ENCODE measurements around the gene MRPS18A. TPM values are rescaled to one million over a fixed set of nuclear protein-coding genes. Genes with fewer than 3 reads are reported as not detected.
"Not testable (repeated sequence)": the region's sequence is repeated elsewhere in the genome, so short reads cannot be mapped to it uniquely, and the experiment has no call there.

The MRPS18A gene
- polyA plus RNA-seq, 4 donors = 45.0 to 54.1 (median 48.1) TPM

DNA sequence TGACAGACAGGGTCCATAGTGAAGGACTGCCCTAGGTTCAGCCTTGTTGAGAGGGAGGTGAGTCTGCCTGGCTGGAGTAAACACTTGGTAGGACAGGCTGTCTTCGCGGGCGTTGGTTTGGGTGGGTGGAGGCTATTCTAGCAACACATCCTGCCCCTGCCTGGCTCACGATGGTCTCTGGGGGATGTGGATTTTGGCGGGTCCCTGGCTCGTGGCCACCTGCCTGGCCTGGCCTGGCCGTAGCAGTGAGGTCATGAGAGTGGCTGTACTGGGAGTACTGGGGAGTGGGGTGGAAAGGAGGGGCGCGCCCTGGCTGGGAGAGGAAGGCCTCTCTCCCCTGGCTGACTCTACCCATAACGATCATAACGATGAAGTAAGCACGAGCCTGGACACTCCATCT lies 30.2 kb upstream of the MRPS18A start:
- no peak for DNase-seq (ENCODE audit: low read depth in 4 of 4, low spot score in 3 of 4)

DNA sequence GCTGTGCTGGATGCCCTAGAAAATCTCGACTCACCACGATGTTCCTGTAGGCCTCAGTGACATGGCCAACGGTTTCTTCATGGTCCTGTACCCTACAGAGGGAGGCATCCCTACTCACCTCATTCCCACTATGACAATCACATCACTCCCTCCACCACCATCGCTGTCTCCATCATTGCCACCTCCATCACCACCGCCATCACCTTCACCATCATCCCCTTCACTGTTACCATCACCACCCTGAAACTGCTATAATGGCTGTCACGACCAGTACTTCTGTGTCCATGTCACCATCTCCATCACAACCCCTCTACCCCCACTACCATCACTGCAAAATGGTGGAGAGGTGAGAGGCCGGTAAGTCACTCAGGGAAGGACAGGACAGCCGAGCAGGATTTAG lies 29.8 kb upstream of the MRPS18A start:
- DNase-seq (ENCODE audit: low read depth in 4 of 4, low spot score in 3 of 4) = no peak

DNA sequence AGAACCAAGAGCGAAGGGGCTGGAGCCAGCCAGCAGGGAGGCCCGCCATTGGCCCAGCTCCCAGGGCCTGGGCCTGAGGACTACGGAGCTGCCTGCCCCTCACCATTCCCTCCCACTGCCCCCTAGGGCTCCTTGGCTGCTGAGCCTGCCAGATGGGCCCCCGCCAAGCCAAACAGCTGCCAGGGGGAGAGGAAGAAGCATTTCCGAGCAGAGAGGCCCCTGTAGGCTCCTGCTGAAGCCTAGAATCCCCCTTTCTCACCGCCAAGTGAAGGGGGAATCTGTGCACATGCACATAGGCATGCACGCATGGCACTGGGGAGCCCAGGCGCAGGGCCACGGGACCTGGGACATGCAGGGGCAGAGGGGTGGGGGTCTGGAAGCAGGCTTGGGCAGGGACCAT lies 28.5 kb upstream of the MRPS18A start:
- DNase-seq (ENCODE audit: low read depth in 4 of 4, low spot score in 3 of 4) = no peak

DNA sequence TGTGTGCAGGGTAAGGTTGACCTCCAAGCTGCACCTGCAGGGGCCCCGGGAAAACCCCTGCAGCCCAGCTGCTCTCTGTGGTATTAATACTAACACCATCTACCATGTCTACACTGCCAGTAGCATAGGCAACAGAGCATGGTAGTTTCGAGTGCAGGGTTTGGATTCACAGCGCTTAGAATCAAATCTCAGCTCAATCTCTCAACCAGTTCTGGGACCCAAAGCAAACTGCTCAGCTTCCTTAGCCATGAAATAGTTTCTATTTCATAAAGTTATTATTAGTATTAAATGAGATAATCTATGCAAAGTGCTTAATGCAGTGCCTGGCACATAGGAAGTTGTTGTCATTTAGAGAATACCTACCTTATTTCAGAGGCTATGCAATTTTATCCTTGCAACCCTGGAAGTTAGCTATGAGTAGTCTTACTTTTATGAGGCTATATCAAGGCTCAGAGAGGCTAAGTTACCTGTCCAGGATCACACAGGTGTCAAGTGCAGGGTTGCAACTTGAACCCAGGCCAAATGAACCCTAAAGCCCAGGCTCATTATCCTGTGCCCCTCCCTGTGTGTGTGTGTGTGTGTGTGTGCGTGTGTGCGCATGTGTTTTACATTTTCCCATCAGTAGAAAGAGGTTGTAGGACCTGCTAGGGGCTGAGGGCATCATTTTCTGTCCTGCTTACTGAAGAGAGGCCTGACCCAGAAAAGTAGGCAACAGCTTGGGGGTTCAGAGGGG lies 27.6 kb upstream of the MRPS18A start:
- no peak for DNase-seq (ENCODE audit: low read depth in 4 of 4, low spot score in 3 of 4)

DNA sequence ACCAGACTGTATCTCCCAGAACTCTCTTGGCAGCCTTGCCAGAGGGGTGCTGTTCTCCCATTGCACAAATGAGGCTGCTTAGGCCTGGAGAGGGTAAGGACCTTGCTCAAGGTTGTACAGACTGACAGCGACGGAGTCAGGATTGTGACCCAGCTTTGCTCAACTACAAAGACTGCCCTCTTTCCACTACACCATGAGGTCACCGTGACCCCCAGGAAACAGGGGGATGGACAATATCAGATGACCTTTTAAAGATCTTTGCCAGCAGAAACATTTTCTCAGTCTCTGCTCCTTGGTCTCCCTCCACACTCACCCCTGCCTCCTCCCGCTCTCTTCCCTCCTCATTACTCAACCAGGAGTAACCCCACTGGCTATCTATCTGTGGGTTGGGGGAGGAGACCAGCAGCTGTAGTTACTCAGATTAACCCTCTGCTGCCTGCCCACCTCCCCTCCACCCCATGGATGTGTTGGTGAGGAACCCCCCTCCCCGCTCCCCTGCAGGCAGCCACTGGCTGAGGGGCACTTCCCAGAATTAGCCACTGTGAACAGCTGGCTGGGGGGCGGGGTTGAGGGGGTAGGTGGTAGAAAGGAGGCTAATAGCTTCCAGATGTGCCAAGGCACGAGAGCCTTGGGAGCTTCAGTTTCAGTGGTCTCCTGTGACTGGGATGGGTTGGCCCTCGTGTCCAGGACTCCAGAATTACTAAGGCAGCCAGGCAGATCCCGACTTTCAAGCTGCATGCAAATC lies 26.9 kb upstream of the MRPS18A start:
- no peak for DNase-seq (ENCODE audit: low read depth in 4 of 4, low spot score in 3 of 4)

DNA sequence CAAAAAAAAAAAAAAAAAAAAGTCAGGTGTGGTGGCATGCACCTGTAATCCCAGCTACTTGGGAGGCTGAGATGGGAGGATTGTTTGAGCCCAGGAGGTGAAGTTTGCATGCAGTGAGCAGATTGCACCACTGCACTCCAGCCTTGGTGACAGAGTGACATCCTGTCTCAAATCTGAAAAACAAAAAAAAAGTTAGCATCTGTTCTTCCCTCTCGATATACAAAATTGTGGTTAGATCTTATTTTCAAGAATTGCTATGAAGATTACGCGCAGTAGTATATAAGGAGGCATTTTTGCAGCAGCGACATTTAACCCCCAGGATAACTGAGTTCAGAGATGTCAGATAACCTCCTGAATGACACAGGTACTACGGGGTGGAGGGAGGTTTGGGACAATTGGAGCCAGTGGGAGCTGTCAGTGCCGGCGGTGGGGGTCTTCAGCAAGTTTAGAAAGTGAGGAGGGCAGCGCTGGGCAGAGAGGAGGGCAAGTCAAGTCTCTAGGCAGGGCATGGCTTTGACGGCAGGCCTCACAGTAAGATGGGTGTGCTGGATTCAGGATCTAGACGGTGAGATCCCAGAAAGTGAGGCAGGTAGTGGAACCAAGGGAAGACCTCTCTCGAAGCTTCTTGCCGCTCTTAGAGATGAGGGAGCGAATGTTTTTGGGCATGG lies 26.2 kb upstream of the MRPS18A start:
- DNase-seq (ENCODE audit: low read depth in 4 of 4, low spot score in 3 of 4) = no peak

DNA sequence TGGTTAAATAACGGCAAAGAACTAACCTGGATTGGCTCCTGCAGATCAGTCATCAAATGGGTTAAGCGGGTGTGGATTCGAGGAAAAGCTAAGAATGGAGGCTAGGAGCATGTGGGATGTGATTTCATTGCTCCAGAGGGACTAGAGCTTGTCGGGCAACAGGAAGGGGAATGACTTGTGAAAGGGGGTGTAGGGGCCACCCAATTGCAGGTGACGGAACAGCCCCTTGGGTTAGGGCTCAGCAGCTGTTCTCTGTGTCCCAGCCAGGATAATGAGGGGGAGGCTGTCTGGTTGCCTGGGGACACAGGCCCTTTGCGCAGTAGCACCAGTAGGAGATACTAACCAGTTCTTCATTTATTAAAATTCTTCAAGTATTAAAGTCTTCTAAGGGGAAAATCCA lies 25.0 kb upstream of the MRPS18A start:
- no peak for DNase-seq (ENCODE audit: low read depth in 4 of 4, low spot score in 3 of 4)

DNA sequence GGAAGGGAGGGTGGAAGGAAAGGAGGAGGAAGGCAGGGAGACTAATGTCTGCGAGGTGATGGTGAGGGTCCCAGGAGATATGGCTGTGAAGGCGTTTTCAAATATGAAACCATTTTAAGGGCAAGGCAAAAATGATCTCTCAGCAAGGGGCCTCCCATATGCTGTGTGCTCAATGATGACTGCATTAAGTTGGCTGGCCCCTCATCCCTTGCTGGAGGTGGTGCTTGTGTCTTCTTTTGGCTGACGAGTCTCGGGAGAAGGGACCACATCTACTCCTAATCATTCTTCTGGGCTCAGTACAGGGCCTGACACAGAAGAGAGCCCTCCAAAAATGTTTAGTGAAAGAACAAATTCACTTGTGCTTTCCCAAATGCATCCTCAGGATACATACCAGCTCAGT lies 23.0 kb upstream of the MRPS18A start:
- no peak for DNase-seq (ENCODE audit: low read depth in 4 of 4, low spot score in 3 of 4)

DNA sequence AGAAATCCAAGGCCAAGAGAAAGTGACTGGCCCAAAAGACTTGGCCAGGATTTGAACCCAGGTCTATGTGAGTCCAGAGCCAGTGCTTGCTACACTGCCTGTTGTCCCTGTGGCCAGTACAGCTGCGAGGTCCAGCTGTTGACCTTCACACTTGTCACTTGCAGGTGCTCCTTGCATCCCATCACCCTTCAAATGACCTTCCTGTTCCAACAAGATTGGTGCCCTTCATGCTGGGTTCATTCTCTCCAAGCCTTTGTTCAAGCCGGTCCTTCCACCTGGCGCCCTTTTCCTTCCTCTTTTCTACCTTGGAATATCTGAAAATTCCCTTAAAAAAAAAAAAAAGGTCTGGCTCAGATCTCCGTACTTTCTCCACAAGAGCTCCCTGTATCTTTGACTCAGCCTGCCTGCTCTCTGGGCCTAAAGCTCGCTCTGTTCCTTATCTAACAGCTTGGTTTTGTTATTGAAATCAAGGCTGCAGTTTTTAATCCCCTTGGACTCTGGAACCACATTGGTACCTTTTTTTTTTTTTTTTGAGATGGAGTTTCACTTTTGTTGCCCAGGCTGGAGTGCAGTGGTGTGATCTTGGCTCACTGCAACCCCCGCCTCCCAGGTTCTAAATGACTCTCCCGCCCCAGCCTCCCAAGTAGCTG lies 22.2 kb upstream of the MRPS18A start:
- no peak for DNase-seq (ENCODE audit: low read depth in 4 of 4, low spot score in 3 of 4)

DNA sequence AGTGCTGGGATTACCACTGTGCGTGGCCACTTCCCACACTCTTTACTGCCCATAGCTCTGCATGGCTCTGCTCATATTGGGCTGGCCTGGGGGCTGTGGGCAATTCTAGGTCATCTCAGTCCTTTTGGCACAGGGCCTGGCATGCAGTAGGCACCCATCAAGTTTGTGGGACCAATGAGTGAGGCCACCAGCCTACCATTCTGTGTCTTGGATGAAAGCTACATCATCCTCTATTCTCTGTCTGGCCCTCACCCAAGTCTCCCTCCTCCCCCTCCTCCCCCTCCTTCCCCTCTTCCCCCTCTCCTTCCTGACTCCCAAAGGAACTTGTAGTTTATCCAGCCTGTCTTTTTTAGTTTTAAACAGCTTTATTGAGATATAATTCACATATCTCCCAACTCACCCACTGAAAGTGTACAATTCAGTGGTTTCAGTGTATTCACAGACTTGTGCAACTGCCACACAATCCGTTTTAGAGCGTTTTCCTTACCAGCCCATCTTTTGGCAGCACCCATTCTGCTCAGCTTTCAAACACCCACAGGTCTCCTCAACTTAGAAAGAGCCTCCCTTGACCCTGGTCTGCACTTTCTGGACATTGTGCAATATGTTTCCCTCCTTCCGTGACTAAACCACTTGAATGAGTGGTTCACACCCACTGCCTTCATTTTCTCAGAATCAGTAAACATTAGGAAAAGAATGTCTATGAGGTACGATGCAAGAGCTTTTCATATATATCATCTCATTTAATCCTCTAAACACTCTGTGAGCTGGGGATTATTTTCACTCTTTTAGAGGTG lies 21.5 kb upstream of the MRPS18A start:
- DNase-seq (ENCODE audit: low read depth in 4 of 4, low spot score in 3 of 4) = no peak

DNA sequence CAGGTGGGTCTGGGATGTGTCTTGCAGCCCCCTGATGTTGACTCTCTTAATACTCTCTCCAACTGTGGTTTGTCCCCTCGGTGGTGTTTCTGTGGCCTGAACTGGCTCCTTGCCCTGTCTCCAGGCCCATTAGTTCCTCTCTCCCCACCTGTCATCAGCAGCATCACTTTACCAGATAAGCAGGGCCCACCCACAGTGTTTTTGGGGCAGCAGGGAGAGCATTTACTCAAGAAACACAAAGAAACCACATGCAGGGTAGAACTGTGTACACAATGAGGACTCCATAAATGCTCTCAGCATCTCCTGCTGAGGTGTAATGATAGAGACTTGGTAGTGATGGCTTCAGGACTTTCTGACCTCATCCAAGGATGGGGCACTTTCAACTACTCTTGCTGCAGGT lies 20.2 kb upstream of the MRPS18A start:
- no peak for DNase-seq (ENCODE audit: low read depth in 4 of 4, low spot score in 3 of 4)

DNA sequence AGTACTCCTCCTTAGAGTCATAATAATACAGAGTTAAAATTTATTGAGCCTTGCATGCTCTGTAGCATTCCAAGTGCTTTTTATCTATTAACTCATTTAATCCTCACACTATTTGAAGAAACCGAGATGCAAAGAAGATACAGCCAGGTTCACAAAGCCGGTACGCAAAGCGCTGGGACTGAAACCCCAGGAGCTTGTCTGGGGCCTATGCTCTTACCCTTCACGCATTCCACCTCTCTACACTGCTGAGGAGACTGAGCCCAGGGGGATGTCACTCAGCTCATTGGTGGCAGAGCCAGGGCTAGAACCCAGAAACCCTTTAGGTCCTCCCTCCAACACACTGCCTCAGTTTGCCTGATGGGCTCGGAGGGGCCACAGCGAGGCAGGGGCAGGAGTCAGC lies 19.7 kb upstream of the MRPS18A start:
- DNase-seq (ENCODE audit: low read depth in 4 of 4, low spot score in 3 of 4) = no peak

DNA sequence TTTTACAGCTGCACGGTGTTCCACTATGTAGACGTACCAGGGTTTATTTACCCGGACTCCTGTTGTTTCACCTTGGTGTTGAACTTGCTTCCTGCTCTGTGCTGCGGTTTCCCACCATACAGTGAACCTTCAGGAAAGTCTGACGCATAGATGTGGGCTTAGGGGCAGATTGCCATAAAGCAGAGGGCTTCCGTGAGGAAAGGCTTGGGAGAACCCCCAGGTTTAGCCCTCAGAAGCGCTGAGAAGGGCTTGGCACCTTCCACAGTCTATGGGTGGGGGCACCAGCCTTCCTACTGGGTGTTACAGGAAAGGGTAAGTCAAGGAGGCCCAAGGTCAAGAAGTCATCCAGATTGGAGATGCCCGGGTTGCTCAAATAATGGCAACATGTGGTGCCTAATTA lies 19.2 kb upstream of the MRPS18A start:
- no peak for DNase-seq (ENCODE audit: low read depth in 4 of 4, low spot score in 3 of 4)

DNA sequence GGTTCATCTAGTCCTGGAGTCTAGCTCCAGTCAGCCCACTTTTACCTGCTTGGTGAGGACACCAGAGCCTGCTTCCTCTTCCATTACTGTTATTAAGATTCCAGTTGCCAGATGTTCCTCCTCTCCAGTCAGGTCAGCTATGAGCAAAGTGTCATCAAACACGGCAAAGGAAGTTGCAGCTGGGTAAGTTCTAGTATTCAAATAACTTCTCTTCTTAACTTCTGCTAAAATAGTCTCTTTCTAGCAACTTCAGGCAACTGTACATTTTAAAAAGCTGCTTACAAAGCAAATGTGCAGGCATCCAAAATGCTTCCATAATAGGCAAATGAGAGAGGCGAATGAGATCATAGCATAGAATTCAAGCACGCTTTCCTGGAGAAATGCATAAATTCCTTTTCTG lies 18.4 kb upstream of the MRPS18A start:
- peak in 1 of 4 donors; percentile 58 for DNase-seq (ENCODE audit: low read depth in 4 of 4, low spot score in 3 of 4)

DNA sequence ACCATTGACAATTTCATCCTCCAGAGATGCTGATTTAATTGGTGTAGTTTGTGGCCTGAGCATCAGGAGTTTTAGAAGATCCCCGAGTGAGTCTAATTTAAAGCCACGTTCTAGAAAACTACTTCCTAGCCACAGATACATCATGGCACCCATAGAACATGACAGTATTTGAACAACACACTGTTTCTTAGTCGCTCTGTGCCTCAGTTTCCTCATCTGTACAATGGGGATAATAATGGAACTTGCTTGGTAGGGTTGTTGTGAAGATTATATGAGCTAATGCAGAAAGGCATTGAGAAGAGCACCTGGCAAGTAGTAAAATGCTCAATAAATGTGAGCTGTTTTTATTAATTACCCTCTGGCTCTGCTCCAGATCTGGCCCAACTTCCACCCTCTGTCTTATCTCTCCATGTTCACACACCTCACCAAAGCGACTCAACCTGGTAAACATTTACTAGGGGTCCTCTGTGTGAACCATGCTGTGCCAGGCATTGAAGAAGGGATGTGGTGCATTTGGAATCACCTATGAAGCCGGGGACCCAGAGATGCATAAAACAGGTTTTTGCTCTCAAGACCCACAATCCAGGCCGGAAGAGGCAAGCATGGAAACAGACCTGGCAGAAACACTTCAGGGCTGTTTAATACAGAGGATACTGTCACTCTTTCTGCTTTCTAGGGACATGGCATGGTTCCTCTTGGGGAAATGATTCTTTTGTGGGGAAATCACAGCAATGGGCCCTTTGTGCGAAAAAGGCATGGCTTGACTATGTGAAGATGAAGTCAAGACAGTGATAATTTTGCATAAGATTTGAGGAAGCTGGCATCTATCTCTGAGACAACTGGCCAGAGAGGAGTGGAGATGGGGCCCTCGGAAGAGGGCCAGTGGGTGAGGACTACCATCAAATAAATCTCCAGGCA lies 16.2 kb upstream of the MRPS18A start:
- no peak for DNase-seq (ENCODE audit: low read depth in 4 of 4, low spot score in 3 of 4)

DNA sequence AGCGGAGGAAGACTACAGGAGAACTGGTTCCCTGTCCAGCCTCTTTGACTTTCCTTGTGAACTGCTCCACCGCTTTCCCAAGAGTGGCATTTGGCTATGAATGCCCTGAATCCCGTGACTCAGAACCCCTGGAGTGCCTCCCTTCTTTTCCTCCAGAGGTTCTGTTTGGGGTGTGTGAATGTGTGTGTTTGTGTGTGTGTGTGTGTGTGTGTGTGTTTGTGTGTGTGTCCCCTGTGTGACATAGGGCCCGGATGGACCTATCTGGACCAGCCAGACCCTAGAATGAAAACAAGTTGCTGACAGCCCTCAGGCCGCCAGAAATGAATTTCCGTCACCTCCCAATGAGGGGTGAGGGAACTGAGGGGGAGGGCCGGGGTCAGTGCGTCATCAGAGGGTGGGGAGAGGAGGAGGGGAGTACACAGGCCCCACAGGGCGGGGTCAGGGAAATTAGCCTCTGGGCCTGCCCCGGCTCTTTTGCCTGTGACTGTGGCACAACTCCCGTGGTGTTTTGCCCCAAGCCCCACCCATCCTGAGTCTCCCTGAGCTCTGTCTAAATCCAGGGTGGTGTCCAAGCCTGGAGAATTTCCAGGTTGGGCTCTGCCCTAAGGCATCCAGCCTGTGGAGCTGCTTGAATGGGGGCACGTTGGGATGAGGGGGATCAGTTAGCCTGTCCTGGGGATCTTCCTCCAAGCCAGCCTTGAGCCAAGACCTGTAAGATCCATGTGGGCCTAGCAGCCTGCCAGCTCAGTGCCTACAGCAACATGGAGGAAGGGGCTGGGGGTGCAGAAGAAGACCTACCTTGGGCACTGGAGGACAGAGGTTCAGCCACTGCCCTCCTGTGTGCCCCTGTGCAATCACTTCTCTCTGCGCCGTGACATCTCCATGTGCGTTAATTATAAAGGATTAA lies 15.2 kb upstream of the MRPS18A start:
- DNase-seq (ENCODE audit: low read depth in 4 of 4, low spot score in 3 of 4) = peak in 3 of 4 donors; percentile 74 to 89 (median 87)

DNA sequence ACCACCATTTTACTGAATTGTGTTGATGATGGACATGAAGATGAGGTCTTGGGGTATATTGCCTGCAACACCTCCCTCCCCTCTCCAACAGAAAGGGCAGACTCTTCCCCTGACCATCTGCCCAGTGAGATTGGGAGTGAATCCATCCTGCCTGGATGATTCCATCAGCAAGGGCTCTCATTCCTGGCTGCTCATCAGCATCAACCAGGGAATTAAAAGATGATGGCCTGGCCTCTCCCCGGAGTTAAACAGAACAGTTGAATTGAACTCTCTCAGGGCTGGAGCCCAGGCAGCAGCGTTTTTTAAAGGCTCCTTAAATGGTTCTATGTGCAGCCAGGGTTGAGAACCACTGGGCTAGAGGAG lies 14.6 kb upstream of the MRPS18A start:
- no peak for DNase-seq (ENCODE audit: low read depth in 4 of 4, low spot score in 3 of 4)

DNA sequence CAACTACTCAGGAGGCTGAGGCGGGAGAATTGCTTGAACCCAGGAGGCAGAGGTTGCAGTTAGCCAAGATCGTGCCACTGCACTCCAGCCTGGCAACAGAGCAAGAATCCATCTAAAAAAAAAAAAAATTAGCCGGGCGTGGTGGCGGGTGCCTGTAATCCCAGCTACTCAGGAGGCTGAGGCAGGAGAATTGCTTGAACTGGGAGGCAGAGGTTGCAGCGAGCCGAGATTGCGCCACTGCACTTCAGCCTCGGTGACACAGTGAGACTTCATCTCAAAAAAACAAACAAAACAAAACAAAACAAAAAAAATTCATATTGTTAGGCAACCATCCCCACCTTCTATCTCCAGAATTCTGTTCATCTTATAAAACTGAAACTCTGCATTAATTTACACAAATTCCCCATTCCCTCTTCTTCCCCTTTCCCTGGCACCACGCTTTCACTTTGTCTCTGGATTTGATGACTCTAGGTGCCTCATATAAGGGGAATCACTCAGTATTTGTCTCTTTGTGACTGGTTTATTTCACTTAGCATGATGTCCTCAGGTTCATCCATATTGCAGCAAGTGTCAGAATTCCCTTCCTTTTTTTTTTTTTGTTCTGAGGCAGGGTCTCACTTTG lies 13.5 kb upstream of the MRPS18A start:
- DNase-seq (ENCODE audit: low read depth in 4 of 4, low spot score in 3 of 4) = not testable (repeated sequence)

All from right renal pelvis (tissue), 4 donors.